DND-41 (cell line): ENCODE data around the gene GALNTL6.

ENCODE experiments used
- CTCF ChIP-seq: IDR thresholded peaks from 2 replicates; pipeline ENCODE4 v1.5.1; 2012; ENCODE audit warnings: borderline replicate concordance, low read length, moderate library complexity, mild to moderate bottlenecking; ENCODE audit not compliant: poor library complexity, severe bottlenecking; ENCODE audit errors: extremely low read depth
- EZH2 ChIP-seq: IDR thresholded peaks from 3 replicates; pipeline ENCODE4 v1.6.1; 2012; ENCODE audit warnings: borderline replicate concordance, low read depth, mild to moderate bottlenecking, moderate library complexity, low read length, inconsistent platforms; ENCODE audit not compliant: severe bottlenecking

DNA sequence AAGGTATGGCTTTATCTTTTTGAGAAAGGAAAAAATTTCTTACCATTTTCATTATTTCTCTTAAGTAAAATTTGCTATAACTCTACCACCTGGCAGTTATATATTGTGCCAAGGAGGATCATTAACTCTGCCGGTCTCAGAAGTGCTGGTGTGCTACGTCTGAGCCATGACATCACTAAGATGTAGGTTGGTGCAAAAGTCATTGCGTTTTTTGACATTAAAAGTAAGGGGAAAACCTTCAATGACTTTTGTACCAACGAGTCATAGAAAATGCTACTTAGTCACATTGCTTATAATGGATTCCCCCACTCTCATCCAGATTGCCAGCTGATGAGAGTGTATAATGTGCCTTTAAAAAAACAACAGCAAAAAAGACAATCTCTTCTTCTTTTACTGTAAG, 786.4 kb downstream of the GALNTL6 start:
- TF ChIP-seq CTCF: no peak
- no peak for TF ChIP-seq EZH2
